Activated naive CD4-positive, alpha-beta T cell treated with anti-CD3 and anti-CD28 coated beads, Interleukin-2, amount 50 U/mL, for 72 hours (primary cell): ENCODE data around the gene ABTB2. TPM values are rescaled to one million over a fixed set of nuclear protein-coding genes. Genes with fewer than 3 reads are reported as not detected.

ENCODE experiments used
- ATAC-seq, 2 donors: fragments of 150-1000 bp; cut with Tn5 transposase; 2 replicates each; pipeline ENCODE4 v1.10.0; 2021; ENCODE audit warnings: mild to moderate bottlenecking in 2 of 2, moderate library complexity in 2 of 2
- DNase-seq, 2 donors: peaks; one replicate each; pipeline ENCODE4 v3.0.0; 2021 to 2022; ENCODE audit warnings: low spot score in 2 of 2
- H3K27ac Mint-ChIP-seq, 2 donors: one replicate each; pipeline ENCODE4 v1.8.0; 2022; ENCODE audit warnings: mild to moderate bottlenecking in 2 of 2, mixed read lengths in 2 of 2
- H3K36me3 Mint-ChIP-seq, 2 donors: one replicate each; pipeline ENCODE4 v1.8.0; 2022; ENCODE audit warnings: mixed read lengths in 2 of 2
- H3K9me3 Mint-ChIP-seq, 2 donors: one replicate each; pipeline ENCODE4 v1.8.0; 2022; ENCODE audit warnings: mixed read lengths in 2 of 2
- total RNA-seq, 2 donors: library from RNA; stranded (reverse); gene quantifications; one replicate each; pipeline ENCODE4 v1.2.3, GENCODE V29; 2022

ABTB2 gene
- total RNA-seq, 2 donors from 2014 or later = 0.16 to 0.27 TPM

GRCh38 chr11:34351051-34351450 lies 6.8 kb downstream of the ABTB2 start:
- Mint-ChIP-seq H3K36me3 (no peaks in the 10 kb centered on the region), H3K9me3 (no peaks in the 10 kb centered on the region), H3K27ac (no peak overlapping the region)
- ATAC-seq (no peak), DNase-seq (no peak)

GRCh38 chr11:34349882-34350281 lies 7.9 kb downstream of the ABTB2 start:
- Mint-ChIP-seq H3K27ac (no peak overlapping the region), H3K36me3 (no peaks in the 10 kb centered on the region), H3K9me3 (no peaks in the 10 kb centered on the region)
- DNase-seq (no peak), ATAC-seq (no peak)

- no peak overlapping the region for H3K27ac Mint-ChIP-seq
- ATAC-seq (no peak), DNase-seq (no peak)
- no peaks in the 10 kb centered on the region for H3K9me3 Mint-ChIP-seq
- no peaks in the 10 kb centered on the region for H3K36me3 Mint-ChIP-seq
Measured at GRCh38 chr11:34348919-34349318, 8.9 kb downstream of the ABTB2 start.

- no peak overlapping the region for H3K27ac Mint-ChIP-seq
- no peaks in the 10 kb centered on the region for H3K36me3 Mint-ChIP-seq
- ATAC-seq (no peak), DNase-seq (no peak)
- H3K9me3 Mint-ChIP-seq = no peaks in the 10 kb centered on the region
Measured at GRCh38 chr11:34348096-34348495, 9.7 kb downstream of the ABTB2 start.

- Mint-ChIP-seq H3K9me3 (no peaks in the 10 kb centered on the region), H3K36me3 (no peaks in the 10 kb centered on the region), H3K27ac (no peak overlapping the region)
- DNase-seq (no peak), ATAC-seq (no peak)
Measured at GRCh38 chr11:34346551-34346950, 11.3 kb downstream of the ABTB2 start.

GRCh38 chr11:34345991-34346480 lies 11.8 kb downstream of the ABTB2 start:
- H3K27ac Mint-ChIP-seq = no peak overlapping the region
- no peaks in the 10 kb centered on the region for H3K36me3 Mint-ChIP-seq
- H3K9me3 Mint-ChIP-seq = no peaks in the 10 kb centered on the region
- ATAC-seq = no peak
- no peak for DNase-seq

GRCh38 chr11:34345540-34345876 lies 12.3 kb downstream of the ABTB2 start:
- Mint-ChIP-seq H3K36me3 (no peaks in the 10 kb centered on the region), H3K9me3 (no peaks in the 10 kb centered on the region), H3K27ac (no peak overlapping the region)
- ATAC-seq (no peak), DNase-seq (no peak)

- ATAC-seq = no peak
- Mint-ChIP-seq H3K36me3 (no peaks in the 10 kb centered on the region), H3K9me3 (no peaks in the 10 kb centered on the region)
Measured at GRCh38 chr11:34344768-34345539, 12.9 kb downstream of the ABTB2 start.

GRCh38 chr11:34344410-34344767 lies 13.4 kb downstream of the ABTB2 start:
- ATAC-seq = no peak
- Mint-ChIP-seq H3K9me3 (no peaks in the 10 kb centered on the region), H3K36me3 (no peaks in the 10 kb centered on the region), H3K27ac (no peak overlapping the region)
- no peak for DNase-seq

More at GRCh38 chr11:34344768-34345539, 12.9 kb downstream of the ABTB2 start:
- H3K27ac Mint-ChIP-seq = no peak overlapping the region
- no peak for DNase-seq

- no peaks in the 10 kb centered on the region for H3K36me3 Mint-ChIP-seq
- no peak for DNase-seq
- no peak overlapping the region for H3K27ac Mint-ChIP-seq
- ATAC-seq = no peak
- no peaks in the 10 kb centered on the region for H3K9me3 Mint-ChIP-seq
Measured at GRCh38 chr11:34343686-34344085, 14.1 kb downstream of the ABTB2 start.

- no peak for DNase-seq
- Mint-ChIP-seq H3K9me3 (no peaks in the 10 kb centered on the region), H3K27ac (no peak overlapping the region), H3K36me3 (no peaks in the 10 kb centered on the region)
- no peak for ATAC-seq
Measured at GRCh38 chr11:34343153-34343552, 14.7 kb downstream of the ABTB2 start.

GRCh38 chr11:34341931-34342533 lies 15.8 kb downstream of the ABTB2 start:
- Mint-ChIP-seq H3K36me3 (no peaks in the 10 kb centered on the region), H3K27ac (no peak overlapping the region), H3K9me3 (no peaks in the 10 kb centered on the region)
- no peak for DNase-seq
- no peak for ATAC-seq

GRCh38 chr11:34341096-34341495 lies 16.7 kb downstream of the ABTB2 start:
- Mint-ChIP-seq H3K9me3 (no peaks in the 10 kb centered on the region), H3K36me3 (no peaks in the 10 kb centered on the region), H3K27ac (no peak overlapping the region)
- DNase-seq (no peak), ATAC-seq (no peak)

GRCh38 chr11:34340653-34341052 lies 17.2 kb downstream of the ABTB2 start:
- Mint-ChIP-seq H3K36me3 (no peaks in the 10 kb centered on the region), H3K27ac (no peak overlapping the region), H3K9me3 (no peaks in the 10 kb centered on the region)
- DNase-seq (no peak), ATAC-seq (no peak)

- no peak for ATAC-seq
- Mint-ChIP-seq H3K9me3 (no peaks in the 10 kb centered on the region), H3K27ac (no peak overlapping the region), H3K36me3 (no peaks in the 10 kb centered on the region)
- no peak for DNase-seq
Measured at GRCh38 chr11:34339149-34340064, 18.4 kb downstream of the ABTB2 start.

- ATAC-seq (no peak), DNase-seq (no peak)
- no peak overlapping the region for H3K27ac Mint-ChIP-seq
- H3K9me3 Mint-ChIP-seq = no peaks in the 10 kb centered on the region
- H3K36me3 Mint-ChIP-seq = no peaks in the 10 kb centered on the region
Measured at GRCh38 chr11:34337016-34337415, 20.8 kb downstream of the ABTB2 start.

GRCh38 chr11:34335801-34336200 lies 22.0 kb downstream of the ABTB2 start:
- no peak overlapping the region for H3K27ac Mint-ChIP-seq
- no peak for ATAC-seq
- H3K36me3 Mint-ChIP-seq = no peaks in the 10 kb centered on the region
- H3K9me3 Mint-ChIP-seq = no peaks in the 10 kb centered on the region
- DNase-seq = no peak
